Bone marrow (tissue), 2 donors: ENCODE measurements around the gene SH3TC2.

Source experiments
- DNase-seq, 2 donors: peaks; one replicate each; lab custom pipeline; 2025; lab: John Stamatoyannopoulos, UW

SH3TC2 gene

GRCh38 chr5:148970228-148970627, 92.6 kb downstream of the SH3TC2 start:
- DNase-seq: no peak

GRCh38 chr5:148969291-148969690, 93.6 kb downstream of the SH3TC2 start:
- DNase-seq: no peak

- DNase-seq: no peak
These were observed 94.6 kb downstream of the SH3TC2 start for GRCh38 chr5:148968311-148968710.

GRCh38 chr5:148967783-148968182, 95.1 kb downstream of the SH3TC2 start:
- no peak for DNase-seq

GRCh38 chr5:148966938-148967337, 95.9 kb downstream of the SH3TC2 start:
- no peak for DNase-seq

GRCh38 chr5:148966348-148966747, 96.5 kb downstream of the SH3TC2 start:
- no peak for DNase-seq

- DNase-seq: no peak
These were observed 97.2 kb downstream of the SH3TC2 start for GRCh38 chr5:148965511-148966265.

- DNase-seq: peak in 1 of 2 donors; percentile 56
These were observed 99.2 kb downstream of the SH3TC2 start for GRCh38 chr5:148963664-148964063.

- DNase-seq: no peak
These were observed 100.0 kb downstream of the SH3TC2 start for GRCh38 chr5:148962761-148963324.

GRCh38 chr5:148962200-148962550, 100.7 kb downstream of the SH3TC2 start:
- no peak for DNase-seq

GRCh38 chr5:148961261-148962199, 101.3 kb downstream of the SH3TC2 start:
- DNase-seq: no peak

GRCh38 chr5:148960070-148960769, 102.6 kb downstream of the SH3TC2 start:
- no peak for DNase-seq

- DNase-seq: peak in 1 of 2 donors; percentile 40
These were observed 105.2 kb downstream of the SH3TC2 start for GRCh38 chr5:148957591-148958202.

GRCh38 chr5:148956477-148957385, 106.1 kb downstream of the SH3TC2 start:
- no peak for DNase-seq
